NCI-H2081 (cell line): ENCODE data around the gene HRC.
"Not testable (repeated sequence)": the region's sequence is repeated elsewhere in the genome, so short reads cannot be mapped to it uniquely, and the experiment has no call there.

Experiments
- DNase-seq, 2 experiments: peaks; one replicate each; lab custom pipeline; 2025; lab: John Stamatoyannopoulos, UW

The HRC gene

DNA sequence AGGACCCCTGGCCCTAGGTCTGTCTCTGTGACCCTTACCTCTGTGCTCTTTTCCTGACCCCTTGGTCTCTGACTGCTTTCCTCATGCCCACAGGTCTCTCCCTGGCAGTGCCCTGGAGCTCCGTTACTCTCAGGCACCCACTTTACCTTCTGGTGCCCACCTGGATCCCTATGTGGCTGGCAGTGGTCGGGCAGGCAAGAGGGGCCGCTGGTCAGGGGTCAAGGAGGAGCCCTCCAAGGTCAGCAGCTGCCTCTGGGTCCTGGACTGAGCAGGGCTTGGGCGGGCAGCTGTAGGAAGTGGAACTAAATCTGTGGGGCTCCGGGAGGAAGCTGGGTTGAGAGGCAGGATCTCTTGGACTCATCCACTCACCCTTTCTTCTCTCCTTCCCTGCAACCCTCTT is 19.5 kb downstream of the HRC start:
- no peak for DNase-seq

- no peak for DNase-seq
Measured at GRCh38 chr19:49133621-49134454, 21.4 kb downstream of the HRC start.

DNA sequence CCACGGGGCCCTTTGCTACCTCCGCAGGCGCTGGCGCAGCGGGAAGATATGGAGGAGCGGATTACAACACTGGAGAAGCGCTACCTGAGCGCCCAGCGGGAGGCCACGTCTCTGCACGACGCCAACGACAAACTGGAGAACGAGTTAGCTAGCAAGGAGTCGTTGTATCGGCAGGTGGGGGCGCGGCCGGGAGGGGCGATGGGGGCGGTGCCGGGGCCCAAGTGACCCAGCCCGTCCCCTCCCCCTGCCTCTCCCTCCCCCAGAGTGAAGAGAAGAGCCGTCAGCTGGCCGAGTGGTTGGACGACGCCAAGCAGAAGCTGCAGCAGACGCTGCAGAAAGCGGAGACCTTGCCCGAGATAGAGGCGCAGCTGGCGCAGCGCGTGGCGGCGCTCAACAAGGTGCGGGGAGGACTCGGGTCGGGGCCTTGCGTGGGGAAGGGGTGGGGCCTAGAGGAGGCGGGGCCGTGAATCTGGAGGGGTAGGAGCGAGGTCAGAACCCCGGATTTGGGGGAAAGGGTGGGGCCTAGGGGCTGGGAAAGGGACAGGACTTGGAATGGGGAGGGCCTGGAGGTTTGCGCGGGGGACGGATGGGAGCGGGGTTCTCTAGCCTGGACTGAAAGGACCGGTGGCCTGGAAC is 22.1 kb downstream of the HRC start:
- DNase-seq: no peak

DNA sequence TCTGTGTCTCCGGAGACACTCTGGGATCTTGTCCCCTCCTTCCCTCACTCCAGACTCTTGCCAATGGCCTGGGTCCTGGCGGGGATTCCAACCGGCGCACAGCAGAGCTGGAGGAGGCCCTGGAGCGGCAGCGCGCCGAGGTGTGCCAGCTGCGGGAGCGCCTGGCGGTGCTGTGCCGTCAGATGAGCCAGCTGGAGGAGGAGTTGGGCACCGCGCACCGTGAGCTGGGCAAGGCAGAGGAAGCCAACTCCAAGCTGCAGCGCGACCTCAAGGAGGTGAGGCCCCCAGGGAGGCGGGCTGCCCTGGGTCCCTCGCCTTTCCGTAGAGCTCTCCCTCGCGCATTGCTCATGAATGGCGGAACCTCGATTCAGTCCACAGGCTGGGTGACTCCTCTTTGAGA is 24.9 kb downstream of the HRC start:
- DNase-seq: no peak

DNA sequence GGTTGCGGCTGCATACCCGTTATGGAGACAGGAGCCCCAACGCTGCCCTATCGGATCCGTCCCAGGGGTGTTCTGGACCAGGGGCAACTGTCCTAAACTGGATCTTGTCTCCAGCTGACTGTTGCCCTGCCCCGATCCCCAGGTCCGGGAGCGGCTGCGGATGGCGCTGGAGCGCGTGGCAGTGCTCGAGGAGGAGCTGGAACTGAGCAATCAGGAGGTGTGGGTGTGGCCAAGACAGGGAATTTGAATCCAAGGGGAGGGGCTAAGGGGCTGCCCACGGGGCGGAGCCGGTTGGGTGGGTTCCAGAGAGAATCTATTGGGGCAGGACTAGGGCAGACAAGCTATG is 26.0 kb downstream of the HRC start:
- DNase-seq: no peak

DNA sequence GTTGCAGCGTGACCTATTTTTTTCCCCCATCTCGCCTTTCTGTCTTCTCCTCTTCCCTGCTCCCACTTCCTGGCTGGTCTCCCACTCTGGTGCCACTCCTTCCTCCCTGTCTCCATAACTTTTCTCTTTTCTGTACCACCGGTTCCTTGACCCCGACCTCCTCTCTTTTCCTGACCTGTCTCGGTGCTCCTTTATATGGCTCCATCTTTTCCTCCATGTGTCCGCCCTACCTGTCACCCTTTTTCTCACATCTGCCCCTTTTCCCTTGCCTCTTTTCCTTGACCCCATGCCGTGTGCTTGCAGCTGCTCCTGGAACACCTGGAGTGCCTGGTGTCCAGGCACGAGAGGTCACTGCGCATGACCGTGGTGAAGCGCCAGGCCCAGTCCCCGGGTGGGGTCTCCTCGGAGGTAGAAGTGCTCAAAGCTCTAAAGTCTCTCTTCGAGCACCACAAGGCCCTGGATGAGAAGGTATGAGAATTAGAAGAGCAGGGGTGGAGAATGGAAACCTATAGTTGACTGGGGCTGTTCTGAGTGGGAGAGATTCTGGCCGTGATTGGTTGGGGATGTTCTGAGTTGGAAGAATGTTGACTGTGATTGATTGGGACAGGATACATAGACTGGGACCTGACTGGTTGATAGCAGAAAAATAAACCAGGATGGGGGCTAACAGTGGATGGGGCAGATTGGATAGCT is 26.5 kb downstream of the HRC start:
- no peak for DNase-seq

DNA sequence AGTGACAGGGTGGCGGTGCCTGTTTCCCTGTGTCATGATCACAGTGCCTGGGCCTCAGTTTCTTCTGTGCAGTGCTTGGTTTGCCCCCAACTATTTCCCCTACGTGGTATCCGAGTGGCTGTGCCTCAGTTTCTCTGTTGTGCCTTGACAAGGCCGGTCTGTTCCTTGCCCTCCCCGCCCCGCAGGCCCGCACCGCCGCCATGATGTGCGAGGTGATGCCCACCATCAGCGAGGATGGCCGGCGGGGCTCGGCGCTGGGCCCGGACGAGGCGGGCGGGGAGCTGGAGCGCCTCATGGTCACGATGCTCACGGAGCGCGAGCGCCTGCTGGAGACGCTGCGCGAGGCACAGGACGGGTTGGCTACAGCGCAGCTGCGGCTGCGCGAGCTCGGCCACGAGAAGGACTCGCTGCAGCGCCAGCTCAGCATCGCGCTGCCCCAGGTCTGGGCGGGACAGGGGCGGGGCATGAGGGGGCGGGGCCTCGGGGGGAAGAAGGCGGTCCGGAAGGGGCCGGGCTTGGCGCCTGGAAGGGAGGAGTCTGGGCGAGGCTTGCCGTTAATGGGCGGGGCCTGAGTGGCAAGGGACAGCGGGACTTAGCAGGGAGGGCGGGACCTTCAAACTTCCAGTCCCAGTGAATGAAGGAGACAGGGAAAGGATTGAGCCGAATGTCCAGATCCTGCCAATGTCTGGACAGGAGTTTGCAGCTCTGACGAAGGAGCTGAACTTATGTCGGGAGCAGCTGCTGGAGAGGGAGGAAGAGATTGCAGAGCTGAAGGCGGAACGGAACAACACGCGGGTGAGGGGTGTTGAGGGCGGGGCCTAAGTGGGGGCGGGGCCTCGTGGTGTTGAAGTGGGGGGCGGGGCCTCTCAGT is 27.3 kb downstream of the HRC start:
- peak; percentile 91 to 93 for DNase-seq

DNA sequence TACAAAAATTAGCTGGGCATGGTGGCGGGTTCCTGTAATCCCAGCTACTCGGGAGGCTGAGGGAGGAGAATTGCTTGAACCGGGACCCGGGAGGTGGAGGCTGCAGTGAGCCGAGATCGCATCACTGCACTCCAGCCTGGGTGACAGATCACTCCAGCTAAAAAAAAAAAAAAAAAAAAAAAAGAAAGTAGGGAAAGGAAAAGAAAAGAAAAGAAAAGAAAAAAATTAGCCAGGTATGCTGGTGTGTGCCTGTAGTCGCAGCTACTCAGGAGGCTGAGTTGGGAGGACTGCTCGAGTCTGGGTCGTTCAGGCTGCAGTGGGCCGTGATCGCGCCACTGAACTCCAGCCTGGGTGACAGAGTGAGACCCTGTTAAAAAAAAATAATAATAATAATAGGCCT is 28.0 kb downstream of the HRC start:
- DNase-seq: not testable (repeated sequence)

DNA sequence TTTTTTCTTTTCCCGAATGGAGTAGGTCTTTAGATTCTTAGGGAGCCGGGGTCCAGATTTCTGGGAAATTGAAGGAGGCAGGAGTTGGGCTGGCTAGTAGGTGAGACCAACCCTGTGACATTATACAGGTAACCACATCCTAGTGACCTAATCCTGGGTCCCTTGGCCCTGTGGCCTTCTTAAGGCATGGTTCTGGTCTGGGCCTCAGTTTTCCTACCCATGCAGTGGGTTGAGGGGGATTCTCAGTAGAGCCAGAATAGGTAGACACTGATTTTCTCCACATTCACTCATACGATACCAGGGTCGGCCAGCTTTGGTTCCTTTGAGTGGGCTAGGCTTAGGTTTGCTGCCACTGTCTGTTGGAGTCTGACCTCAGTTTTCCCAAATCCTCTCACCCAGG is 28.6 kb downstream of the HRC start:
- no peak for DNase-seq

DNA sequence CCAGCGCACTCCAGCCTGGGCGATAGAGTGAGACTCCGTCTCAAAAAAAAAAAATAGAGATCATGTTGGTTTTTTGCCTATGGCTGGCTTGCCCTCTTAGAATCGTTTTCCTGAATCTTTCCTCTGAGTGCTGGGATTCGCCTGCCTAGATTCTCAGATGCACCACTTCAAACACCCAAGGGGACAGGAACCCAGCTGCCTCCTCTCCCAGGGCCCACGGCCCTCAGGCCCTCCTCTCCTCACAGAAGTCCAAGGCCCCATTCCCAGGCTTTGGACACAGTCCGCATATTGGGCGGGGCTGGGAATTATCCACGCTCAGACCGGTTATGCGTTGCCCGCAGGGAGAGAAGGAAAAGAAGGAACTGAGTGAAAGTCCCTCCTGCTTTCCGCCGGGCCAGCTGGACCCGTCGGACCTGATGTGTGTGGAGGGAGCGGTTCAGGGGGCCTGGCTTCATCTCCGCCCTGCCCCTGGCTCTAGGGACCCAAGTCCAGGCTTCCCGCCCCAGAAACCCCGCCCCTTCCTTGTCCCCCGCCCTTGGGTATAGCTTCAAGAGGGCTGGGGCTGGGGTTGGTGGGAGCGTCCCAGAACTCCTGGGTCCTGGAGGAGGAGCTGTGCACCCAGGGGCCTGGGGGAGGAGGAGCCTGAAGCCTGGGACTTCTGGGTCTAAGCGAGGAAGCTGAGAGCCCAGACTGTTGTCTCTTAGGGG is 30.0 kb downstream of the HRC start:
- no peak for DNase-seq

GRCh38 chr19:49123285-49123684 is 31.9 kb downstream of the HRC start:
- DNase-seq: not testable (repeated sequence)

DNA sequence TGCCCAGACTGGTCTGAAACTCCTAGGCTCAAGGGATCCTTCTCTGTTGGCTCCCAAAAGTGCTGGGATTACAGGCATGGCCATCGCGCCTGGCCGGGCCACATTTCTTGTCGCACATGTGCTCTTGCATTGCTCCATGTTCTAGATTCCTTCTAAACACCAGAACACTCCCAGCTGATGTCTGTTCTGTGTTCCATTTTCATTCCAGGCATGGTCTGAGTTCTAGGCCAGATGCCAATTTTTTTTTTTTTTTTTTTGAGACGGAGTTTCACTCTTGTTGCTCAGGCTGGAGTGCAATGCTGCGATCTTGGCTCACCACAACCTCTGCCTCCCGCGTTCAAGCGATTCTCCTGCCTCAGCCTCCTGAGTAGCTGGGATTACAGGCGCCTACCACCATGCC is 33.4 kb downstream of the HRC start:
- DNase-seq: not testable (repeated sequence)

- no peak for DNase-seq
Measured at GRCh38 chr19:49120868-49121267, 34.3 kb downstream of the HRC start.

DNA sequence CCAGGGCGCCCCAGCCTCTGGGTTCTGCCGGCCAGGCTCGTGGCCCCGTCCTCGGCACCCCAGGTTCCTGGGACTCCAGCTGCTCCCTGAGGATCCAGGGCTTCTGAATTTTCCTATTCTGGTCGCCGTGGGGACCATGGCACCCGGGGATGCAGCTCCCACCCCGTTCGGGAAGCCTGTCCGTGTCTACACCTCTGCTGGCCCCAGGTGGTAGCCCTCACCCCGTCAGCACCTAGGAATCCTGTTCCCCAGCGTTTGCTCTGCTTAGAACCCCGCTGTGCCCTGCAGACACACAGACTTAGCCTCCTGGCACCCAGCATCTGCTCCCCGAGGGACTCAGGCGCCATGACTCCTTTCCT is 34.9 kb downstream of the HRC start:
- no peak for DNase-seq

DNA sequence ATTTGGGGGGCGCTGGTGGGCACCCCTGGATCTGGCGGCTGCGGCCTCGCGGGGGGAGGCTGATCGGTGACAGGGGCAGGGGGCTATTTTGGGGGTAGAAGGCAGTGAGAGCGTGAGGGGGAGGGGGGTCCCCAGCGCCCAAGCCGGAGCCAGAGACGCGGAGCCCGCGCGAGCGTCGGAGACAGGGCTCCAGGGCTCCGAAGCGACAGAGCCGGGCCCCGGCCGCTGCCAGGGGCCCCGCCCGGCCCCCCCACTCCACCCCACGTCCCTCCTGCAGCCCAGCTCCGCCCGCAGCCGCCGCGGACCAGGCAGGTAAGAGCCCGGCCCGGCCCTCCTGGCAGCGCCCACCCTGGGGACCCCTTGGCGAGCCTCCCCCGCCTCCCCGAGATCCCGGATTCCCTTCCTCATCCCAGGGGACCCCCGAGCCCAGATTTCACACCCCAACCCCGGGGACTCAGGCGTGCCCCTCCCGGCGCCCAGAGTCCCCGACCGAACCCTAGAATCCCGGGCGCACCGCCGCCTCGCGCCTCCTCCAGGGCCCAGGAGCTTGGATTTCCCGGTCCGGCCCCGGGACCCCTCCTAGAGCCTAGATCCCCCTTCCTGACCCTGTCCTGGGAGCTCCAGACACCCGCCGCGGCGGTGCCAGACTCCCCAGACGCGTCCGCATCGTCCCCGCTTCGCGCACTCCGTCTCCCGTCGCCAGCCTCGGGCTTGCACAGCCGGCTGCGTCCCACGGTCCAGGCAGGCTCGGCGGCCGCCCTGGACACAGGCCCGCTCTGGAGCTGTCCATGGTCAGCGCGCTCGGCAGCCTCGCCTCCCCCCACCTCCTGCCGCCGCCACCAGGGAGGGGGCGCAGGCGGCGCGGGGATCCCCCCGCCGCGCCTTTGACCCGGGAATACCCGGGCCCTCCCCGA is 35.5 kb downstream of the HRC start, which contains the start of gene PPFIA3:
Gene PPFIA3 (plus strand): TSS at position 134 of the 914 bp plus-strand sequence. CDS start 8,330 bp downstream, outside the sequence.
- peak in 1 of 2 experiments; percentile 24 for DNase-seq

- peak; percentile 88 to 95 for DNase-seq
Measured at GRCh38 chr19:49118565-49119410, 36.4 kb downstream of the HRC start, which contains the start of gene C19orf73. C19orf73 (minus strand) TSS chr19:49119143; CDS start chr19:49119022, 121 bp downstream.

DNA sequence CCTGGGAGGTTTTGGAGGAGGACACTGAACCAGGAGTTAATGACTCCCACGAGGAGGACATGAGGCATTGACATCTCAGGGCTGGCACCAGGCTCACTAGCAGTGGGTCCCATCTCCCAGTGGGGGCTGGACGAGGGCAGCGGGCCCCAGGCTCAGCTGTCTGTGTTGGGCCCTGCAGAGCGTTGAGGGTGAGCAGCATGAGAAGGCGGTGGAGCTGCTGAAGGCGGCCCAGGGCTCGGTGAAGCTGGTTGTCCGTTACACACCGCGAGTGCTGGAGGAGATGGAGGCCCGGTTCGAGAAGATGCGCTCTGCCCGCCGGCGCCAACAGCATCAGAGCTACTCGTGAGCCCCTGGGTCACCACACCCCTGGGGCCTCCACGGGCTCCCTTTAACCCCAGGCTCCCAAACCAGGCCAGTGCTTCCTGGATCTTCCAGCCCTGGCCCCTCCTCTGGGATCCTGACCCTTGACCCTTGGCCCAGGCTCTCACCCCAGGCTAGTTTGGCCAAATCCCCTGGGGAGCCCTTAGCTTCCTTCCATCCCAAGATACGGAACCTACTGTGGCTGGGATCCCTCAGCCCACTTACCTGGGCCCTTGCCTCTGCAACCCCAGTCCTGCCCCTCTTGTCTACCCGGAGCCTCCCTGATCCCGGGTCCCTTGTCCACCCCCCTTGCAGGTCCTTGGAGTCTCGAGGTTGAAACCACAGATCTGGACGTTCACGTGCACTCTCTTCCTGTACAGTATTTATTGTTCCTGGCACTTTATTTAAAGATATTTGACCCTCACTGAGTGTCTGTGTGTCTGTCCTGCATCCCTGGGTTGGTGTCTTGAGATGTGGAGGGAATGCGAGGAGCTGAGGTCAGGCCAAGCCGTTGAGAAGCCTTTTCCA is 37.3 kb downstream of the HRC start:
- no peak for DNase-seq

DNA sequence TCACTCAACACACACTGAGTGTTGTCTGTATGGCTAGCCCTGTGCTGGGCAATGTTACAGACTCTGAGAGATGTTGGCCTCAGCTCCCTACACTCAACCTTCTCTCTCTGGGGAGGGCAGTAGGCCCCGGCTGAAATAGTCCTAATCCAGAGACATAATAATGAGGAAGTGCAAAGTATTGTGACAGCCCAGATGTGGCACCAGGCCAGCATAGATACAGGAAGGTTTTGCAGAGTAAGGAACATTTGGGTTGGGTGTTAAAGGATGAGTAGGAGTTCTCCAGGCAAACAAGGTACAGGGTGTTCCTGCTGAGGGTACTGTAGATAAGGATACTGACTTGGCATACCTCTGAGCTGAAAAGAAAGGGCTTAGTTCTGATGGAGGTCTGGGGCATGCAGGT is 38.7 kb downstream of the HRC start:
- DNase-seq: no peak
